Measurements from ENCODE around the gene ZMIZ1.

ZMIZ1 gene

DNA sequence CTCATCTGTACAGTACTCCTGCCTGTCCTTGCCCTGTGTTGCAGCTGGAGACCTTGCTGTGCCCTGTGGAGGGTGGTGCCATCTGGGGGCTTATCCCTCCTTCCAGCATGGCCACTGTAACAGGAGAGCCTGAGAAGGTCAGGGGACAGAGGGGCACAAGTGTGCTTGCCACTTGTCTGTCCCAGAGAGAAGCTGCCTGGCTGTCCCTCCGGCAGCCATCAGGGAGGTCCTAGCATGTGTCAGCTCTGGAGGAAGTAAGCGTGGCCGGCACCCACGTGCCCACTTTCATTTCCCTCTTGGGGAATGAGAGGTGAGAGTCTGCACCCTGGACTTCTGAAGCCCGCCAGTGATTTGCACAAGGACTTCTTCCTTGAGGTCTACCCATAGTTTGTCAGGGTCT lies 181.5 kb downstream of the ZMIZ1 start:
- H3K4ac ChIP-seq (ENCODE audit: low read depth in 1 of 2, low read length in 2 of 2) = no peak overlapping the region
- WGBS = 91% methylated on average over 5 of the region's 5 CpGs
- peaks cover 46% of the 10 kb centered on the region for H3K4me1 ChIP-seq (ENCODE audit: control insufficient read depth, insufficient read depth, low read depth, low read length)
- no peak overlapping the region for H2BK120ac ChIP-seq (ENCODE audit: low read depth, low read length)
- peak overlapping the region; percentile 10 for H4K91ac ChIP-seq (ENCODE audit: low read length)
- peak overlapping the region in 1 of 2 experiments; percentile 44 for H2BK12ac ChIP-seq (ENCODE audit: low read length in 2 of 2)
- no peak overlapping the region for H3K14ac ChIP-seq (ENCODE audit: low read length in 2 of 2)
- no peak overlapping the region for H3K18ac ChIP-seq (ENCODE audit: low read depth in 1 of 2, low read length in 2 of 2)
- H3K79me1 ChIP-seq (replicated peaks; ENCODE audit: low read length, poor library complexity, severe bottlenecking) = peaks cover 68% of the 10 kb centered on the region
- H2AK5ac ChIP-seq (ENCODE audit: low read length, severe bottlenecking) = no peak overlapping the region
- DNase-seq = no peak
- no peak overlapping the region for H3K4me3 ChIP-seq (ENCODE audit: insufficient read depth in 1 of 2, low read depth in 1 of 2, low read length in 2 of 2)
- H2BK5ac ChIP-seq (ENCODE audit: low read depth, low read length, poor library complexity, severe bottlenecking) = no peak overlapping the region
- peaks cover 22 to 68% of the 10 kb centered on the region in 2 experiments for H3K36me3 ChIP-seq (ENCODE audit: control insufficient read depth in 1 of 2, insufficient read depth in 2 of 2, low read depth in 1 of 2, low read length in 2 of 2)
- H3K9ac ChIP-seq (ENCODE audit: low read length) = no peak overlapping the region
- H3K23ac ChIP-seq (ENCODE audit: low read length in 2 of 2) = no peak overlapping the region
- H3K27ac ChIP-seq (ENCODE audit: low read length, poor library complexity, severe bottlenecking) = no peak overlapping the region
- peak overlapping the region; percentile 6 for H2BK15ac ChIP-seq (ENCODE audit: low read depth, poor library complexity, severe bottlenecking)
- H2AFZ ChIP-seq (ENCODE audit: low read depth, low read length) = no peak overlapping the region
- H3K9me3 ChIP-seq (ENCODE audit: control insufficient read depth, low read length) = no peaks in the 10 kb centered on the region
- H3K27me3 ChIP-seq (ENCODE audit: control insufficient read depth in 1 of 2, insufficient read depth in 1 of 2, low read length in 2 of 2) = no peaks in the 10 kb centered on the region
- no peak overlapping the region for H4K8ac ChIP-seq (ENCODE audit: low read length)
- no peak overlapping the region for H3K4me2 ChIP-seq (ENCODE audit: low read length, poor library complexity, severe bottlenecking)

DNA sequence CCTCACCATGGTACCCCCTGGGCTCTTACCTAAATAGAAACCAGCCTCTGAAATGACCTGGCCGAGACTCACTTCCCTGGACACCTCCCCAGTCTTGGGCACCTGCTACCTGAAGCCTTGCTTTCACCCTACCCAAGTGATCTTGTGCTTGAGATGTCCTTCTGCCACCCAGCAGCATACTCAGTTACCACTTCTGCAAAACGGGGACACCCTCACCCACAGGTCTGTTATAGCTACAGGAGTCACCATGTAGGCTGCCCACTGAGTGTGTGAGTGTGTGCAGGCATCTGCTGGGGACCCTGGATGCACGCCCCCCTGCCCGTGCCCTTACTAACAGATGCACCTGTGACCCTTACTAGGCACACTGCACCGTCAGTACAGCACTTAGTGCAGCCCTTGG lies 183.7 kb downstream of the ZMIZ1 start:
- DNase-seq = no peak
- H2BK5ac ChIP-seq (ENCODE audit: low read depth, low read length, poor library complexity, severe bottlenecking) = no peak overlapping the region
- peaks cover 33% of the 10 kb centered on the region for H3K4me1 ChIP-seq (ENCODE audit: control insufficient read depth, insufficient read depth, low read depth, low read length)
- no peaks in the 10 kb centered on the region for H3K9me3 ChIP-seq (ENCODE audit: control insufficient read depth, low read length)
- H3K27ac ChIP-seq (ENCODE audit: low read length, poor library complexity, severe bottlenecking) = no peak overlapping the region
- no peak overlapping the region for H3K4me2 ChIP-seq (ENCODE audit: low read length, poor library complexity, severe bottlenecking)
- H3K14ac ChIP-seq (ENCODE audit: low read length in 2 of 2) = no peak overlapping the region
- no peak overlapping the region for H2AFZ ChIP-seq (ENCODE audit: low read depth, low read length)
- H3K36me3 ChIP-seq (ENCODE audit: control insufficient read depth in 1 of 2, insufficient read depth in 2 of 2, low read depth in 1 of 2, low read length in 2 of 2) = peaks cover 35 to 73% of the 10 kb centered on the region in 2 experiments
- no peaks in the 10 kb centered on the region for H3K27me3 ChIP-seq (ENCODE audit: control insufficient read depth in 1 of 2, insufficient read depth in 1 of 2, low read length in 2 of 2)
- no peak overlapping the region for H2BK12ac ChIP-seq (ENCODE audit: low read length in 2 of 2)
- no peak overlapping the region for H3K23ac ChIP-seq (ENCODE audit: low read length in 2 of 2)
- no peak overlapping the region for H2AK5ac ChIP-seq (ENCODE audit: low read length, severe bottlenecking)
- no peak overlapping the region for H3K18ac ChIP-seq (ENCODE audit: low read depth in 1 of 2, low read length in 2 of 2)
- no peak overlapping the region for H3K9ac ChIP-seq (ENCODE audit: low read length)
- no peak overlapping the region for H4K91ac ChIP-seq (ENCODE audit: low read length)
- H2BK15ac ChIP-seq (ENCODE audit: low read depth, poor library complexity, severe bottlenecking) = no peak overlapping the region
- 95% methylated on average over 5 of the region's 5 CpGs for WGBS
- H3K4me3 ChIP-seq (ENCODE audit: insufficient read depth in 1 of 2, low read depth in 1 of 2, low read length in 2 of 2) = no peak overlapping the region
- peak overlapping the region; percentile 8 for H4K8ac ChIP-seq (ENCODE audit: low read length)
- peaks cover 68% of the 10 kb centered on the region for H3K79me1 ChIP-seq (replicated peaks; ENCODE audit: low read length, poor library complexity, severe bottlenecking)
- H3K4ac ChIP-seq (ENCODE audit: low read depth in 1 of 2, low read length in 2 of 2) = no peak overlapping the region
- H2BK120ac ChIP-seq (ENCODE audit: low read depth, low read length) = no peak overlapping the region

DNA sequence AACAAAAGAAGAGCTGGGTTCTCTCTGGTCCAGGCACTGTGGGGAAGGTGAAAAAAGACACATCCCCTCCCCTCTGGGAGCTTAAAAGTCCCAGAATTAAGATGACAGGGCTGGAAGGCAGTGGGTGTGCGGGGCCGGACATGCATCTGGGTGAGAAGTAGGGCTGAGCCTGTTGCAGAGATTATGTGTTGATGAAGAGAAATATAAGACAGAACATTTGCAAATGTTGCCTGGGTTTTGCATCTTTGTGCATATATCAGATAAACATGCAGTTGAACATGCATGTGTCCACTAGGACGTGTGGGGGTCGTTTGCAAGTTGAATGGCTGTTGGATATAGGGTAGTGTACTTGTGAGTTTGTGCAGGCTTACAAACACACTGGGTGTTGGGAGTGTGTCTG lies 184.2 kb downstream of the ZMIZ1 start:
- Histone ChIP-seq H4K8ac (ENCODE audit: low read length) (no peak overlapping the region), H3K4me2 (ENCODE audit: low read length, poor library complexity, severe bottlenecking) (no peak overlapping the region), H3K79me1 (replicated peaks; ENCODE audit: low read length, poor library complexity, severe bottlenecking) (peaks cover 65% of the 10 kb centered on the region), H3K4ac (ENCODE audit: low read depth in 1 of 2, low read length in 2 of 2) (no peak overlapping the region), H2BK5ac (ENCODE audit: low read depth, low read length, poor library complexity, severe bottlenecking) (no peak overlapping the region), H3K4me1 (ENCODE audit: control insufficient read depth, insufficient read depth, low read depth, low read length) (peaks cover 27% of the 10 kb centered on the region), H3K14ac (ENCODE audit: low read length in 2 of 2) (no peak overlapping the region), H3K9me3 (ENCODE audit: control insufficient read depth, low read length) (no peaks in the 10 kb centered on the region), H2BK120ac (ENCODE audit: low read depth, low read length) (no peak overlapping the region), H4K91ac (ENCODE audit: low read length) (no peak overlapping the region), H2BK12ac (ENCODE audit: low read length in 2 of 2) (no peak overlapping the region), H3K23ac (ENCODE audit: low read length in 2 of 2) (no peak overlapping the region), H3K36me3 (ENCODE audit: control insufficient read depth in 1 of 2, insufficient read depth in 2 of 2, low read depth in 1 of 2, low read length in 2 of 2) (peaks cover 40 to 75% of the 10 kb centered on the region in 2 experiments), H3K4me3 (ENCODE audit: insufficient read depth in 1 of 2, low read depth in 1 of 2, low read length in 2 of 2) (no peak overlapping the region), H2BK15ac (ENCODE audit: low read depth, poor library complexity, severe bottlenecking) (no peak overlapping the region), H3K18ac (ENCODE audit: low read depth in 1 of 2, low read length in 2 of 2) (no peak overlapping the region), H2AFZ (ENCODE audit: low read depth, low read length) (no peak overlapping the region), H2AK5ac (ENCODE audit: low read length, severe bottlenecking) (no peak overlapping the region), H3K27ac (ENCODE audit: low read length, poor library complexity, severe bottlenecking) (no peak overlapping the region), H3K27me3 (ENCODE audit: control insufficient read depth in 1 of 2, insufficient read depth in 1 of 2, low read length in 2 of 2) (no peaks in the 10 kb centered on the region), H3K9ac (ENCODE audit: low read length) (no peak overlapping the region)
- DNase-seq = no peak
- WGBS = 90% methylated on average over 4 of the region's 4 CpGs

DNA sequence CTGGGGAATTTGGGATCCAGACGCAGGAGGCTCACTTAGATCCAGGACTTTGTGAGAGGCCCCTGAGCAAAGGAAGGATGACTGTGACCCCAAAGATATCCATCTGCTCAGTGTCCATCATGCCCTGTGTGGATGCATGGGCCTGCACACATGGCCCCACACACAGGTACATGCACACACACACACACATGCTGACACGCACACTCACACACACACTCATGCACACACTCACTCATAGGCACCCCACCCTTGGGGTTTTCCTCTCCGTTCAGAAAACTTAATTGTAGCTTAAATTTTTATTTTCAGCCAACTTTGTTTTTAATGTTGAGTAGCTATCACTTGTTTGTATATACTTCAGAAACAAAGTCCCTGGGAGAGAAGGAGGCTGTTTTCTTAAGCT lies 184.9 kb downstream of the ZMIZ1 start:
- Histone ChIP-seq H3K23ac (ENCODE audit: low read length in 2 of 2) (no peak overlapping the region), H3K4me1 (ENCODE audit: control insufficient read depth, insufficient read depth, low read depth, low read length) (peaks cover 20% of the 10 kb centered on the region), H3K18ac (ENCODE audit: low read depth in 1 of 2, low read length in 2 of 2) (no peak overlapping the region), H3K36me3 (ENCODE audit: control insufficient read depth in 1 of 2, insufficient read depth in 2 of 2, low read depth in 1 of 2, low read length in 2 of 2) (peaks cover 47 to 79% of the 10 kb centered on the region in 2 experiments), H4K91ac (ENCODE audit: low read length) (no peak overlapping the region), H3K4me2 (ENCODE audit: low read length, poor library complexity, severe bottlenecking) (no peak overlapping the region), H2BK15ac (ENCODE audit: low read depth, poor library complexity, severe bottlenecking) (no peak overlapping the region), H2AFZ (ENCODE audit: low read depth, low read length) (no peak overlapping the region), H2BK120ac (ENCODE audit: low read depth, low read length) (no peak overlapping the region), H3K14ac (ENCODE audit: low read length in 2 of 2) (no peak overlapping the region), H2AK5ac (ENCODE audit: low read length, severe bottlenecking) (no peak overlapping the region), H3K4ac (ENCODE audit: low read depth in 1 of 2, low read length in 2 of 2) (no peak overlapping the region), H3K79me1 (replicated peaks; ENCODE audit: low read length, poor library complexity, severe bottlenecking) (peaks cover 68% of the 10 kb centered on the region), H3K27ac (ENCODE audit: low read length, poor library complexity, severe bottlenecking) (no peak overlapping the region), H3K4me3 (ENCODE audit: insufficient read depth in 1 of 2, low read depth in 1 of 2, low read length in 2 of 2) (no peak overlapping the region), H4K8ac (ENCODE audit: low read length) (no peak overlapping the region), H2BK5ac (ENCODE audit: low read depth, low read length, poor library complexity, severe bottlenecking) (no peak overlapping the region), H2BK12ac (ENCODE audit: low read length in 2 of 2) (no peak overlapping the region), H3K9ac (ENCODE audit: low read length) (no peak overlapping the region), H3K9me3 (ENCODE audit: control insufficient read depth, low read length) (no peaks in the 10 kb centered on the region), H3K27me3 (ENCODE audit: control insufficient read depth in 1 of 2, insufficient read depth in 1 of 2, low read length in 2 of 2) (no peaks in the 10 kb centered on the region)
- no peak for DNase-seq
- 88% methylated on average over 2 of the region's 3 CpGs for WGBS

Data from mesenchymal stem cell (in vitro differentiated cells and primary cell).